HG03432 (cell line): ENCODE results near the gene LRPPRC.
"Not testable (repeated sequence)": the region's sequence is repeated elsewhere in the genome, so short reads cannot be mapped to it uniquely, and the experiment has no call there.

ENCODE experiments used
- ATAC-seq: cut with Tn5 transposase; IDR thresholded peaks from one replicate; pipeline ENCODE4 v1.9.1; 2021; ENCODE audit warnings: mild to moderate bottlenecking, moderate library complexity; ENCODE audit not compliant: unreplicated experiment

LRPPRC gene

GRCh38 chr2:43911136-43911790, 84.5 kb downstream of the LRPPRC start:
- ATAC-seq = not testable (repeated sequence)

GRCh38 chr2:43906448-43907109, 89.2 kb downstream of the LRPPRC start:
- ATAC-seq = no peak

GRCh38 chr2:43905871-43906270, 89.9 kb downstream of the LRPPRC start:
- no peak for ATAC-seq

GRCh38 chr2:43905371-43905803, 90.4 kb downstream of the LRPPRC start:
- no peak for ATAC-seq

- no peak for ATAC-seq
Observed at GRCh38 chr2:43899589-43899988, 96.2 kb downstream of the LRPPRC start.

GRCh38 chr2:43898838-43899346, 96.9 kb downstream of the LRPPRC start:
- no peak for ATAC-seq

- no peak for ATAC-seq
Observed at GRCh38 chr2:43898134-43898837, 97.5 kb downstream of the LRPPRC start.

- ATAC-seq = no peak
Observed at GRCh38 chr2:43897492-43897891, 98.3 kb downstream of the LRPPRC start.

- no peak for ATAC-seq
Observed at GRCh38 chr2:43896906-43897305, 98.9 kb downstream of the LRPPRC start.

- ATAC-seq = no peak
Observed at GRCh38 chr2:43894743-43895142, 101.0 kb downstream of the LRPPRC start.

- no peak for ATAC-seq
Observed at GRCh38 chr2:43890855-43891254, 104.9 kb downstream of the LRPPRC start.

- no peak for ATAC-seq
Observed at GRCh38 chr2:43889416-43889815, 106.4 kb downstream of the LRPPRC start.

GRCh38 chr2:43887176-43887575, 108.6 kb downstream of the LRPPRC start:
- no peak for ATAC-seq

GRCh38 chr2:43885132-43885632, 110.6 kb downstream of the LRPPRC start:
- ATAC-seq = no peak

GRCh38 chr2:43884689-43885088, 111.1 kb downstream of the LRPPRC start:
- no peak for ATAC-seq

- ATAC-seq = no peak
Observed at GRCh38 chr2:43882312-43882711, 113.5 kb downstream of the LRPPRC start.

- ATAC-seq = no peak
Observed at GRCh38 chr2:43880952-43881351, 114.8 kb downstream of the LRPPRC start.

- ATAC-seq = no peak
Observed at GRCh38 chr2:43880471-43880870, 115.3 kb downstream of the LRPPRC start.

GRCh38 chr2:43879261-43879660, 116.5 kb downstream of the LRPPRC start:
- ATAC-seq = no peak

GRCh38 chr2:43877782-43878464, 117.9 kb downstream of the LRPPRC start:
- ATAC-seq = peak; percentile 65
